Uterus (tissue), 2 donors: ENCODE results near the gene S1PR4.

ENCODE experiments used
- CTCF ChIP-seq, 4 experiments: fragments of 200-600 bp in 2 of 4; fragments of 450-650 bp in 2 of 4; sonication (generic) in 2 of 4; IDR thresholded peaks; one replicate each; pipeline ENCODE4 v1.5.1; 2016 to 2019; ENCODE audit warnings: antibody characterized with exemption in 4 of 4, mild to moderate bottlenecking in 2 of 4, moderate library complexity in 1 of 4
- POLR2A ChIP-seq, 2 donors: fragments of 450-650 bp; IDR thresholded peaks; one replicate each; pipeline ENCODE4 v1.6.1; 2016; ENCODE audit warnings: antibody characterized with exemption in 2 of 2, mild to moderate bottlenecking in 1 of 2, moderate library complexity in 1 of 2

- TF ChIP-seq POLR2A (IDR thresholded peaks at IDR 0.05) (no peak), CTCF (IDR thresholded peaks at IDR 0.05) (no peak)
Observed at GRCh38 chr19:3142292-3142670, 36.3 kb upstream of the S1PR4 start.
